HepG2 (cell line): Measurements from ENCODE around the gene MTHFS. TPM values are rescaled to one million over a fixed set of nuclear protein-coding genes. Genes with fewer than 3 reads are reported as not detected.

Experiments
- ATF2 ChIP-seq: sonication (generic); formaldehyde crosslinking; IDR thresholded peaks from 2 replicates; pipeline ENCODE4 v1.4.0; 2020; ENCODE audit warnings: missing genetic modification reagents
- ELF3 ChIP-seq: IDR thresholded peaks from 2 replicates; pipeline ENCODE4 v1.6.1; 2016; ENCODE audit warnings: missing genetic modification reagents, missing compliant biosample characterization
- GTF2F1 ChIP-seq: fragments of 150-350 bp; IDR thresholded peaks from 2 replicates; pipeline ENCODE4 v1.6.1; 2014; ENCODE audit warnings: low read length
- MEF2D ChIP-seq: sonication (generic); formaldehyde crosslinking; IDR thresholded peaks from 2 replicates; pipeline ENCODE4 v1.5.1; 2020; ENCODE audit warnings: mild to moderate bottlenecking, missing genetic modification reagents
- RARG ChIP-seq: sonication (generic); formaldehyde crosslinking; IDR thresholded peaks from 2 replicates; pipeline ENCODE4 v1.4.0; 2020; ENCODE audit warnings: low read depth, mild to moderate bottlenecking, missing genetic modification reagents
- ZBTB40 ChIP-seq, 2 experiments: fragments of 450-650 bp in 1 of 2; sonication (generic) in 1 of 2; formaldehyde crosslinking in 1 of 2; IDR thresholded peaks; 2 replicates each; pipeline versions ENCODE4 v1.6.1 to v1.8.0; 2016 to 2022; ENCODE audit warnings: antibody characterized with exemption in 1 of 2, mild to moderate bottlenecking in 1 of 2, missing genetic modification reagents in 1 of 2
- ZNF280D ChIP-seq: sonication (generic); formaldehyde crosslinking; IDR thresholded peaks from 2 replicates; pipeline ENCODE4 v1.5.1; 2020; ENCODE audit warnings: mild to moderate bottlenecking, missing genetic modification reagents
- ZNF512B ChIP-seq: sonication (generic); formaldehyde crosslinking; IDR thresholded peaks from 2 replicates; pipeline ENCODE4 v1.5.1; 2020; ENCODE audit warnings: missing genetic modification reagents, mild to moderate bottlenecking, borderline replicate concordance
- ZNF574 ChIP-seq: sonication (generic); formaldehyde crosslinking; IDR thresholded peaks from 2 replicates; pipeline ENCODE4 v1.4.0; 2020; ENCODE audit warnings: missing genetic modification reagents
- polyA plus RNA-seq, 8 experiments: library from polyadenylated mRNA; depleted of rRNA in 3 of 8; stranded (reverse) in 7 of 8; unstranded in 1 of 8; fragments of >200 nt; fragmentation: Illumina TruSeq in 4 of 8; extraction: Trizol in 4 of 8; gene quantifications; 2 replicates each; pipeline versions ENCODE4 v1.2.1 to v1.2.3, GENCODE V29; 2011 to 2016; ENCODE audit warnings: low read depth in 4 of 8, missing spikeins in 1 of 8, mixed read lengths in 1 of 8; ENCODE audit not compliant: insufficient read depth in 1 of 8
- total RNA-seq, 5 experiments: library from RNA; depleted of rRNA; stranded (reverse); fragments of >200 nt; fragmentation: Illumina TruSeq; extraction: Trizol; gene quantifications; 2 replicates each; pipeline ENCODE4 v1.2.3, GENCODE V29; 2016; ENCODE audit warnings: low read depth in 1 of 5

The MTHFS gene
- total and polyA plus RNA-seq, 2 of the 13 experiments (the other 11 are each of a cell fraction or from before 2014, with no cell fraction given) = 37.0 to 49.7 TPM

- TF ChIP-seq ATF2 (CRISPR knock-in tag) (no peak; the same call in 1 of the 2 replicates), GTF2F1 (no peak), ZNF574 (no peak), RARG (CRISPR knock-in tag) (no peak), MEF2D (no peak; the same call in 1 of the 2 replicates), ZNF280D (no peak), ZBTB40 (IDR thresholded peaks at IDR 0.05) (no peak), ZBTB40 (CRISPR knock-in tag; IDR thresholded peaks at IDR 0.05) (no peak), ELF3 (CRISPR knock-in tag) (peak; percentile 37; the same call in 1 of the 2 replicates), ZNF512B (CRISPR knock-in tag) (no peak)
Measured at GRCh38 chr15:79886124-79886523, 10.7 kb downstream of the MTHFS start (continued).
